Activated CD4-positive, alpha-beta T cell treated with anti-CD3 and anti-CD28 coated beads for 1 hour (primary cell): ENCODE results near the gene DUSP7.

ENCODE experiments used
- DNase-seq: peaks from one replicate; pipeline ENCODE4 v3.0.0-alpha.2; 2020

Gene DUSP7

GRCh38 chr3:52085681-52086282 is 29.4 kb upstream of the DUSP7 start:
- no peak for DNase-seq

- DNase-seq: no peak
These were observed 28.7 kb upstream of the DUSP7 start for GRCh38 chr3:52084954-52085680.

GRCh38 chr3:52084216-52084945 is 28.0 kb upstream of the DUSP7 start:
- no peak for DNase-seq

DNA sequence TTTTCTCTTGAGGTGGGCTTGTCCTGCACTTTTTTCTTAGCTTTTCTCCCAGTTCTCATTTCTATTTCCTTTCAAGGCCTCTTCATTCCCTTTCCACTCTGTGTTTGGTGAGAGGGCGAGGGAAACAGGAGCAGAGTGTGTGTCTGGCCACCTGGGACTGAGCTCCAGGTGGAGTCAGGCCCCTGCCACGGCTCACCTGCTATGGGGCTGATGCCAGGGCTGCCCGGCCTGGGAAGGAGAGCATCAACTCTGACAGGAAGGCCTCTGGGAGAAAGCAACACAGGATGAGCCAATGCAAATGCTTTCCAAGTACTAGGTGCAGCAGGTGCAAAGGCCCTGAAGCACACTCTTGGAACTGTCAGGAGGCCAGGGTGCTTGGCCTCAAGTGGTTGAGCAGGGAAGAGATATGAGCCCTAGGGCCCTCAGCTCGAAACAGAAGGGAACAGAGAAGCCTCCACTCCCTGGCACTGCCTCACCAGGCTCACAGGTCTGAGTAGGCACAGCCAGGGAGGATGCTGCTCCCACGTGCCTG is 27.3 kb upstream of the DUSP7 start:
- no peak for DNase-seq

GRCh38 chr3:52082951-52083350 is 26.6 kb upstream of the DUSP7 start:
- no peak for DNase-seq

GRCh38 chr3:52080830-52081719 is 24.7 kb upstream of the DUSP7 start:
- DNase-seq: no peak

GRCh38 chr3:52079958-52080357 is 23.6 kb upstream of the DUSP7 start:
- no peak for DNase-seq

DNA sequence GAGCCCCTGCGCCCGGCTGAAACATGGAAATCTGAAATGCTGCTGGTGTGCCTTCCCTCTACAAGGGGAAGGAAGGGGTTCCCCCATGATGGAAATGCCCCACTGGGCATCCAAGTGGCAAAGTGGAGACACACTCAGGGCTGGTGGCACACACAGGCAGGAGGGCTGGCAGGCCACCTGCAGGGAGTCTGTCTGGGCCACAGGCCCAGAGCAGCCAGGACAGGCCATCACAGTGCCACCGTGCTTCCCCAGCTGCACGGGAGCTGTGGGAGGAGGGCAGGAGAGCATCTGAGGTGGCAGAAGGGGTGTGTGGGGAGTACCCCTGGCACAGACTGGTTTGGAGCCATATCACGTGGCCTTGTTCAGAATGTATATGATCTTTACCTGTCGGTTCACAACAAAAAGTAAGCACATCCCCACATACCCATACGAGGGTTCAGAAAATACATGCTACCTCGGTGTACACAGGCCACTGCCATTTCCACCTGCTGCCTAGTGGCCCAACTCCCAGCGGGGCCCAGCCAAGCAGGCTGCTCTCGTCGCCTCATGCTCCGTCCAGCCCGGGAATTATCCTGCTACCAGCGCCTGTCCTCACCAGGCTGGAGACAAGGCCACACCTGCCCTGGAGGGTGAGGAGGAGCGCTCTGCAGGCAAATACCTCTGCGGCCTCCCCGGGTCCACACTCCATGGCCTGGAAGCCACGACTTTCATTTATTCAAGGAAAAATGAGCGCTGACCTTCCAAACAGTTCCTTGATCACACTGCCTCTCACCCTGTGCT is 22.6 kb upstream of the DUSP7 start:
- DNase-seq: no peak

DNA sequence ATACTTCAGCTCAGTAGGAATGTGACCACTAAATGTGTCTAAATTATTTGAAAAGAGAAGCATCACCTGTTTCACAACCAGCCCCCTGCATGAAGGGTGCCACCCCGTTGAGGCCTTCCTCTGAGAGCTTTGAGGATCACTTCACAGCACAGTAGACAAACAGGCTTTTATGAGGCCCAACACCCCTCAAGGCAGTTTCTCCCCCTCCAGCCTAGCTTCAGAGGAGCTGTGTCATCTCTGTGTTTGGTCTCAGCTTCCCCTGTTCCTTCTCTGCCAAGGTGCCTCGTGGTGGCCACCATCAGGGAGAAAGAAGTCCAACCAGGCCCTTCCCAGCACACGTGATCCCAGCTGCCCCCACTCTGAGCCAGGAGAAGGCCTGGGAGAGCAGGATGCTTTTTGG is 21.6 kb upstream of the DUSP7 start:
- DNase-seq: no peak

- DNase-seq: no peak
These were observed 20.8 kb upstream of the DUSP7 start for GRCh38 chr3:52076896-52077780.

- no peak for DNase-seq
These were observed 17.1 kb upstream of the DUSP7 start for GRCh38 chr3:52073490-52073889.

DNA sequence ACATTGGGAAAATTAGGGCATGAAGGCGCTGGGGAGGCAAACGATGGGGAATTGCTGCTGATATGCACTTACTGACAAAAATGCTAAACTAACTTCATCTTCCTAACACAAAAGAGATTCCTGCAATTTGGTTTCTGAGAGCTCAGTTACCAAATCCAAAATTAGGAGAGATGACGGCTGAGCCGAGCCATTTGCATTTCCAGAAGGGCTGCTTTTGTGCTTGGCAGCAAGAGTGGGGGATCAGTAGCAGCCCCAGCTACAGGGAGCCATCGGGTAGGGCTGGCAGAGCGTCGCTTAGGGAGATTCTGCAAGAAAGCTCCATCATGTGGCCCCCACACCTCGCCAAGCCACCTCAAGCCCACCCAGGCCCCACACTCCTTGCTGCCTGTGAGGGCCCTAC is 16.1 kb upstream of the DUSP7 start:
- DNase-seq: no peak

GRCh38 chr3:52072020-52072419 is 15.6 kb upstream of the DUSP7 start:
- DNase-seq: no peak

DNA sequence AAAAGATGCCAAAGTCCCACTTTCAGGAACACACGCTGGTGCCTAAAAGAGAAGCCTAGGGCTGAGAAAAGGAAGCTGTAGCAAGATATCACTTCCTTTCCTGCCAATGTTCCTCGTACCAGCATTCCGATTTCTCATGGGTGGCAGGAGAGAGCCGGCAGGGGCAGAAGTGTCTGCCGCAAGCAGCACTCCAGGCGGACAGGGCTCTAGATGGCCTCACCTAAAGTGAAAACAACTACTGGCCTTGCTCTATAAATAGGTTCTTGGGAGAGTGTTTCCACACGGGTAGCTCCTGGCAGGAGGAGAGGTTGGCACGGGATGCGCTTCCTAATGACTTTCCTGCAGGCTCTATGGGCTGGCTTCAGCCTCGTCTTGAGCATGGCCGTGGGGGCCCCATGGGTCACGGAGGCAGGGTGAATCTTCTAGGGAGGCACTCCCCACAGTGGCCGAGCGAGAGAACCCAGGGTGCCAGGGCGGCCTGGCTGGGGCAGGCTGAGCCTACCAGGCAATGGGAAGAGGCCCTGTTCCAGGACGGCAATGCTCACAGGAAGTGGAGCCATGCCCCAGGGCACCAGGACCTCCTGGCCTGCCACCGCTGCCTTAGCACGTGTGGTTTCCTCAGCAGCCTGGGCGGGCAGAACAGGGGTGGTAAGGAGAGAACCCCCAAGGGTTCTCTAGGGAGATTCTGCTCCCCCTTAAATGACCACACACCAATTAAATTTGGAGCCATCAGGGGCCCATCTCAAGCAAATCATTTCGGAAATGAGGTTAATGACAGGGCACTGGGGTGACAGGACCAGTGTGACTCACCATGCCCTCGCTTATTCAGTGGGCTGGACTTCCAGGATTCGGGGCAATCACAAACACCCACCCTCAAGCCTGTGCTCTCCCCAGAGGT is 14.6 kb upstream of the DUSP7 start:
- no peak for DNase-seq

GRCh38 chr3:52069855-52070254 is 13.5 kb upstream of the DUSP7 start:
- DNase-seq: no peak

GRCh38 chr3:52069135-52069534 is 12.8 kb upstream of the DUSP7 start:
- no peak for DNase-seq

DNA sequence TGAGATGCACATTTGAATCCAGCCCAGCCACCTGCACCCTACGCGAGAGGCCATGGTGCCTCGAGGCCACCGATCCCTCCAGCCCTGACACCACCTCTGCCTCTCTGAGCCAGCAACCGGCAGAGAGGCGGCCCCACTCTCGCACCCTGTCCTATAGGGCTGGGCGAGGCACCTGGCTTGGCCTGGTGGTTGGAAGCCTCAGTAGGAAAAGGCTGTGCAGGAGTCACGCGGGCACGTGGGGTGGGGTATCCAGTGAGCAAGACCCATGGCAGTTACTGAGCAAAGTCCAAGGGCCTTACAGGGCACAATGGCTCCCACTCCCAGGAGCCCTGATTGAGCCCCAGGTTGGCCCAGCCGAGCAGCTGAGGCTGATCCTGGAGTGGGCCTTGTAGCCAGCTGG is 12.4 kb upstream of the DUSP7 start:
- no peak for DNase-seq

GRCh38 chr3:52068055-52068571 is 11.7 kb upstream of the DUSP7 start:
- DNase-seq: no peak

GRCh38 chr3:52067526-52067925 is 11.2 kb upstream of the DUSP7 start:
- DNase-seq: no peak

DNA sequence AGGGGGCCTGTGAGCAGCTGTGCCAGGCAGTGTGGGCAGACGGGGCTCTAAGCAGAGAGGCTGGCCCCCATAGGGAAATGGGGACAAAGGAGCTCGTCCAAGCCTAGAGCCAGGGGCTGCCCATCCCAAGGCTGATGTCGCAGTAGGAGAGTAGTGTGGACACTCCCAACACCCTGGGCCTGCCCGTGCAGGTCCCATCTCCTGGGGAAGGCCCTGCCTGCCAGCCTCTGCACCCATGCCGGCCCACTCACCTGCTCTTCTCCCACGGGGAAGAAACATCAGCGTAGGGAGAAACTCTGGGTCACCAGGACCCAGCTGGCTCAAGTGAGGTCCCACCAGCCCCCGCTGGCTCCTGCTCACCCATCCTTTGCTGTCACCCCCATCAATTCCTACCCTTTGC is 10.7 kb upstream of the DUSP7 start:
- no peak for DNase-seq
